ENCODE data around the gene NUP214.
A peak's percentile ranks its signal among the peaks of the same experiment; 100 is the strongest.

The NUP214 gene

DNA sequence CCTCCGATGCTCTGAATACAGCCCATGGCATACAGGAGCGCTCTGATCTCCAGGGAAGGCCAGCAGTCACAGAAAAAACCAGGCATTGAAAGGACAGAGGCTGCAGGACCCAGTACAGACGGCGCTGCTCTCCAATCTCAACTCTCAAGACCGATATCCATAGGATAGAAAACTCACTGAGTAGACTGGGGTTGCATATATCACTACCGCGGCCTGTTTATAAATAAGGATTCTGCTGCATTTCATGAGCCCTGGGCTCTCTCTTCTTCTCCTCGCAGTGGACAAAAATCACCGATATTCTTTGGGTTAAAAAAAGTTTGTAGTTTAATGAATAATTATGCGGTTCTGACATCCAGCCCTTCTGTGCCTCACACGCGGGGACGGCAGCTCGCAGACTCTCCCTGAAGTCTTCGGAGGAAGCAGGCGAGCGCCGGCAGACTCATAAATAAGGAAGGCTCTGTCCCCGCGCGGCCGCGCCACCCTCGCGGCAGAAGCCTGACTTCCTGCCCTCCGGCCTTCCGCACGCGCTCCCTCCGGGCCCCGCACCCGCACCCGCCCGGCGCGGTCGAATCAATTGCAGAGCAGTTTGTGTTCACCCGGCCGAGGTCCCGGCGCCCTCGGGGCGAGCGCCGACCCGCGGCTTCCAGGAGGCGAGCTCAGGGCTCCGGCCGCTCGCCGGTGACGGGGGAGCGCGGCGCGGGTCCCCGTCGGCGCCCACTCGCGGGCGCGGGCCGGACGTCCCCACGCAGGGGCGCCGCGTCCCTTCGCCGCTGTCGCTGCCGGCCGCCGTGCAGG lies 150.9 kb downstream of the NUP214 start, which contains the start of gene FAM78A:
TSS of gene FAM78A (minus strand) at position 417 of the 795 bp plus-strand sequence. CDS start at position 86, 331 bp downstream.
- TF ChIP-seq, protein P1, sequence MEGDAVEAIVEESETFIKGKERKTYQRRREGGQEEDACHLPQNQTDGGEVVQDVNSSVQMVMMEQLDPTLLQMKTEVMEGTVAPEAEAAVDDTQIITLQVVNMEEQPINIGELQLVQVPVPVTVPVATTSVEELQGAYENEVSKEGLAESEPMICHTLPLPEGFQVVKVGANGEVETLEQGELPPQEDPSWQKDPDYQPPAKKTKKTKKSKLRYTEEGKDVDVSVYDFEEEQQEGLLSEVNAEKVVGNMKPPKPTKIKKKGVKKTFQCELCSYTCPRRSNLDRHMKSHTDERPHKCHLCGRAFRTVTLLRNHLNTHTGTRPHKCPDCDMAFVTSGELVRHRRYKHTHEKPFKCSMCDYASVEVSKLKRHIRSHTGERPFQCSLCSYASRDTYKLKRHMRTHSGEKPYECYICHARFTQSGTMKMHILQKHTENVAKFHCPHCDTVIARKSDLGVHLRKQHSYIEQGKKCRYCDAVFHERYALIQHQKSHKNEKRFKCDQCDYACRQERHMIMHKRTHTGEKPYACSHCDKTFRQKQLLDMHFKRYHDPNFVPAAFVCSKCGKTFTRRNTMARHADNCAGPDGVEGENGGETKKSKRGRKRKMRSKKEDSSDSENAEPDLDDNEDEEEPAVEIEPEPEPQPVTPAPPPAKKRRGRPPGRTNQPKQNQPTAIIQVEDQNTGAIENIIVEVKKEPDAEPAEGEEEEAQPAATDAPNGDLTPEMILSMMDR (IDR thresholded peaks at IDR 0.05), result no peak
- peaks cover 56% of the 10 kb centered on the region for H3K27me3 Mint-ChIP-seq (ENCODE audit: low read depth, poor library complexity)
- H3K27ac Mint-ChIP-seq, result no peak within 1 kb of the TSS
- no peaks in the 10 kb centered on the region for H3K36me3 Mint-ChIP-seq (ENCODE audit: low read depth)
- H3K4me1 Mint-ChIP-seq, result peaks cover 46% of the 10 kb centered on the region
- peak; percentile 65 for DNase-seq
- peak within 1 kb of the TSS; percentile 77 for H3K4me3 Mint-ChIP-seq
- H3K9me3 Mint-ChIP-seq, result no peaks in the 10 kb centered on the region

DNA sequence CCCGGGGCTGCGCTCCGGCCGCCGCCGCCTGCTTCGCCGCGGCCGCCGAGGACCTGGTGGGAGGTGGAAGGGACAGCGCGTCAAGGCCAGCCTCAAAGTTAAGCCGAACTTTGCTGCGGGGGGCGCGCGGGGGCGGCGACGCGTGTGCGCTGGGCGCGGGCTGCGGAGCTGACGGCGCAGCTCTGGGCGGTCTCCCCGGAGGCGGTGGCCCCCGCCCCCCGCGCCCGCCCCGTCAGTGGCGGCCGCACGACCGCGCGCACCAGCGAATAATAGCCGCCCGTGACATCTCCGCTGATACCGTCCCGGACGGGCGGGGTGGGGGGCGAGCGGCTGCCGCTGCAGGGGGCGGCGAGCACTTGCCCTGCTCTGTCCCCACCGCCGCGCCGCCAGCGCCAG lies 151.5 kb downstream of the NUP214 start:
- Mint-ChIP-seq H3K27me3 (ENCODE audit: low read depth, poor library complexity) (peaks cover 62% of the 10 kb centered on the region), H3K27ac (no peak overlapping the region), H3K4me3 (no peak overlapping the region), H3K4me1 (peaks cover 50% of the 10 kb centered on the region), H3K9me3 (no peaks in the 10 kb centered on the region), H3K36me3 (ENCODE audit: low read depth) (no peaks in the 10 kb centered on the region)
- TF ChIP-seq, protein P1 (IDR thresholded peaks at IDR 0.05), result no peak
- peak; percentile 59 for DNase-seq

DNA sequence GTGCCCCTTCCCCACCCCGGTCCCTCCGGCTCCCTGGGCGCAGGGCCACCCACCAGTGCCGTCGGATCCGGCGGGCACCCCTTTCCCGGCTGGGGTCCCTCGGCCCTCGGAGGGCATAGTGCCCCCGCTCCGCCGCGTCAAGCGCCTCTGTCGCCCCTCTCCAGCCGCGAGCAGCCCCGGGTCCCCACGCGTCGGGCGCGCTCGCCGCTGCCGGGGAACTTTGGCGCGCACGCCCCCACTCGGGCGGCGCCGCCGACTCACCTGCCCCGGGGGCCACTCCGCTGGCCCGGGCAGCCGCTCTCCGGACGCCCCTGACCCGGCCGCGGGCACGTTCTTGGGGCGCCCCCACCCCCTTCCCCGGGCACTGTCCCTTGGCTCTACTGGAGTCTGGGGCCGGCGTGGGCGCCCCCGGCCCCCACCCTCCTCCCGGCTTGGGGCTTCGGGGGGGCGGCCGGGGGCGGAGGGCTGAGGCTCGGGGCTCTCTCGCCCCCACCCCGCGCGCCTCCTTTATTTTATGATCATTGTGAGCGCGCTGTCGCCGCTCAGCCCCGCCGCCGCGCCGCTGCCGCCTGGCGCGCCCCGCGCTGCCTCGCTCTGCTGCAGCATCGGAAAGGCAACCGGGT lies 152.0 kb downstream of the NUP214 start:
- H3K27me3 Mint-ChIP-seq (ENCODE audit: low read depth, poor library complexity), result peaks cover 64% of the 10 kb centered on the region

DNA sequence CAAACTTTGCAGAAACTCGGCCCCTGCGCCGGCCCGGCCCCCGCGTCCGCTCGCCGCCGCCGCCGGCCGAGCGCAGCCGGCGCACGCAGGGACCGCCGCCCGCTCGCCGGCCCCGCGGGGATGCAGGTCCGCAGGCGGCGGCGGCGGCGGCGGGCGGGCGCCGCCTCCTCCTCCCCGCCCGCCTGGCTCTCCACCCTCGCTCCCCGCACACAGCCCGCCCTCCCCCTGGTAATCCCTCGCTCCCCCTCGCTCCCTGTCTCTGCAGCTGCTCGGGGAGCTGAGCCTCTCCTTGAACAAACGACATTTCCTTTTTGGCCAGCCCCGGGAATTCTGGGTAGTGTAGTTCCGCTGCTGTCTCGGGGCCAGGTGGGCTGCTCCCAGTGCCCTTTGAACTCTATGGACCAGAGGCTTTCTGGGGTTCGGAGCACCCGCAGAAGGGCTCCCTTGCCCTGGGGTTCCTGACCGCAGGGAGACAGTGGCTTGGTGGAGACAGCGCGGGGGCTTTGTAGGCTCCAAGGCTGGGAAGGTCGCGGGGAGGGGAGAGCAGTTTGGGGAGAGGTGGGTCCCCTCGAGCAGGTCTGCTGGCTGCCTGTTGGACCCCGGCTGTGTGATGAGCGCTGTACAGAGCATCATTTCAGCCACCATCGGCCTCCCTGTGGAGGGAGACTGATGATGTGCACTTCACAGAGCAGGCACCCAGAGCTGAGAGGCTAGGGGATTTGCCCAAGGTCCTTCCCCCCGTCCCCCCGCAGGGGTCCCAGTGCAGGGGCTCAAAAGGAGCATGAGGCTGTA lies 152.7 kb downstream of the NUP214 start:
- Mint-ChIP-seq H3K4me3 (peak overlapping the region; percentile 83), H3K27ac (no peak overlapping the region), H3K36me3 (ENCODE audit: low read depth) (no peaks in the 10 kb centered on the region), H3K4me1 (peaks cover 55% of the 10 kb centered on the region), H3K27me3 (ENCODE audit: low read depth, poor library complexity) (peaks cover 62% of the 10 kb centered on the region), H3K9me3 (no peaks in the 10 kb centered on the region)
- DNase-seq, result peak; percentile 77
- TF ChIP-seq, protein P1 (IDR thresholded peaks at IDR 0.05), result no peak

More for the DNA sequence above, 152.0 kb downstream of the NUP214 start:
- H3K4me3 Mint-ChIP-seq, result no peak overlapping the region
- no peaks in the 10 kb centered on the region for H3K9me3 Mint-ChIP-seq
- H3K4me1 Mint-ChIP-seq, result peaks cover 55% of the 10 kb centered on the region
- no peaks in the 10 kb centered on the region for H3K36me3 Mint-ChIP-seq (ENCODE audit: low read depth)
- H3K27ac Mint-ChIP-seq, result no peak overlapping the region
- no peak for DNase-seq
- TF ChIP-seq, protein P1 (IDR thresholded peaks at IDR 0.05), result no peak

DNA sequence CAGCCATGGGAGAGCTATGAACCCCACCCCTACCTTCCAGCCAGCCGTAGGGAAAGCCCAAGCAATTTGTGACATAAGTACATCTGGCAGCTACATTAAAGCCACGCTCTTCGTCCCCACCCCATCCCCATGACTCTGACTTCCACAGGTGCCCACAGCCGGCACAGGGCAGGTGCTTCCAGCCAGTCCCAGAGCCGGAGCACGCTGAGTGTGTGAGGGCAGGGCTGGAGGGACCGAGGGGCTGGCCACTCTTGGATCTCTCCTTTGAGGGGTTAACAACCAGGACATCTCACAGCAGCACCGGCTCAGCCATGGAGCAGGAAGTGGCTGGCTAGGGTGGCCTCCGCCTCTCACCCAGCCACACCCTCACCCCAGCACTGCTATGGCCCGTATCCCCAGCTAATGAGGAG lies 153.3 kb downstream of the NUP214 start:
- no peak for DNase-seq
- peaks cover 63% of the 10 kb centered on the region for H3K27me3 Mint-ChIP-seq (ENCODE audit: low read depth, poor library complexity)
- H3K9me3 Mint-ChIP-seq, result no peaks in the 10 kb centered on the region
- no peaks in the 10 kb centered on the region for H3K36me3 Mint-ChIP-seq (ENCODE audit: low read depth)
- H3K4me3 Mint-ChIP-seq, result peak overlapping the region; percentile 57
- H3K4me1 Mint-ChIP-seq, result peaks cover 49% of the 10 kb centered on the region
- TF ChIP-seq, protein P1 (IDR thresholded peaks at IDR 0.05), result no peak
- no peak overlapping the region for H3K27ac Mint-ChIP-seq

All from nephron progenitor cell (in vitro differentiated cells).